HG03066 (cell line): ENCODE measurements around the gene IMPG1.
A peak's percentile ranks its signal among the peaks of the same experiment; 100 is the strongest.
"Not testable (repeated sequence)": the region's sequence is repeated elsewhere in the genome, so short reads cannot be mapped to it uniquely, and the experiment has no call there.

Experiments used
- ATAC-seq: cut with Tn5 transposase; IDR thresholded peaks from one replicate; pipeline ENCODE4 v1.9.1; 2021; ENCODE audit warnings: low read depth; ENCODE audit not compliant: unreplicated experiment

IMPG1 gene

DNA sequence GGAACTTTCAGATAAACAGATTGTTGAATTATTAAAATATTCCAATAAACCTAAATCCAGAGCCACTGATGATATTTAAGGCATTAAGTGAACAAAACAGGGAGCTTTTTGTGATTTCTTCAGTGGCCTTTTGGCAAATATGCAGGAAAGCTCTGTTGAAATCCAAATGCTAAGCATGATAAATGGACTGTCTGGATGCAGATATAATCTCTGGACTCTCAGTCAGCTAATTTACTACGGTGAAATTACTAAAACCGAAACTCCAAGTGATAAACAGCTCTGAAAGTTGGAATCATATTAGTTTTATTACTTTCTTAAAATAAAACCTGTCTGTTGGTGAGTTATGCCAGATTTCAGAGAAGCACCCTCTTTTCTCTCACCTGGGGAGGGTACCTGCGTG lies 120.3 kb downstream of the IMPG1 start:
- no peak for ATAC-seq

DNA sequence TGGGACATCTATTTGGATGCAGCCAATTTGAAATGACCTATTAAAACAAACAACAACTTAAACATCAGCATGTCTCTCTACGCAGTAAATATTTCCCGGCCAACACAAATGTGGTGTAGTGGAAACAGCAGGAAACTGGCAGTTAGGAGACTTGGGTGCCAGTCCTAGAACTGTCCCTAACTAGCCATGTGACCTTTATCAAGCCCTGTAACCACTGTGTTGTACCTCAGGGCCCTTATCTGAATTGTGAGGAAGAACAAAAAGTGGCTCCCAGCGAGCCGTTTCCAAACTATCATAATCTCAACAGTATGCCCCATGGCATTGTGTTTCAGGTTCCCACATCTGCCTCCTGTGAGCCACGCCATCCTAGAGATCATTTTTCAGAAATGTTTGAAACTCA lies 124.5 kb downstream of the IMPG1 start:
- ATAC-seq, result no peak

DNA sequence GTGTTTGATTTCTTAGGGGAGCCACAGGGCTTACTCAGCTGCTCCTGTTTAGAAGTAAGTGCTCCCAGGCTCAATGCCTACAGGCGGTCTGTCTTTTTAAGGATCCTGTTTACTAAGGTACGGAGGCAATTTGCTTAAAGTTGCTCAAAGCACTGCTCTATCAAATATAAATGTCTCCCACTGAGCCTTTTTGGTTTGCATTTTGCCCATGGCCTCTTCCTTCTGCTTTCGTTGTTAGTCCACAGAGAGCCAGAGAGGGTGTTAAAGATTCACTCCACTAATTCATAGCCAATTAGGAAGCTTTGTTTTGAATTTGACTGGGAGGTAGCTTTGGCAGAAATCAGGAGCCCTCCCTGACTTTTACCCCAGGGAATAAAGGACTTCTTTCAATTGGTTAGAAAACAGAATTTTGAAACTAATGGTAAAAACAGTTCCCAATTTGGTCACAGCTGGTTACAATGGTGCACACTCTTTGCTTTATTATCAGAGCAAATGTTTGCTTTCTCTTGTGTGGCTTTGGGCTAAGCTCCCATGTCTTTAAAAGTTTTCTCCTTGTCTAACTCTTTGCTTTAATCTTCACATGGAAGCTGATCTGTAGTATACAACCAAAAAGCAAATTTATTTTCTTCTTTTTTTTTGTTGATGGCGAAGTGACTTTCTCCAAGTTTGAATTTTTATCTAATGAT lies 126.2 kb downstream of the IMPG1 start:
- ATAC-seq, result no peak

DNA sequence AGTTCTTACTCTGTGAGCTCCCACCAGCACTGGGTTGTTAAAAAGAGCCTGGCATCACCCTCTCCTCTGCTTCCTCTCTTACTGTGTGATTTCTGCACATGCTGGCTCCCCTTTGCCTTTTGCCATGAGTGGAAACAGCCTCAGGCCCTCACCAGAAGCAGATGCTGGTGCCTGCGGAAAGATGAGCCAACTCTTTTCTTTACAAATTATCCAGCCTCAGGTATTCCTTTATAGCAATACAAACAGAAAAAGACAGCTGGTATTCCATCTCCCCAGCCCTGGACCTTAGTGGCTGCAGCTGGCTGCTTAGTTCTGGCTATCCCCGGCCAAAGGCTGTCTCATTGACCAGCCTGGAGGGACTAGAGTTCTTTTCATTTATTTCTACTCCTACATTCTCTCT lies 129.1 kb downstream of the IMPG1 start:
- no peak for ATAC-seq

DNA sequence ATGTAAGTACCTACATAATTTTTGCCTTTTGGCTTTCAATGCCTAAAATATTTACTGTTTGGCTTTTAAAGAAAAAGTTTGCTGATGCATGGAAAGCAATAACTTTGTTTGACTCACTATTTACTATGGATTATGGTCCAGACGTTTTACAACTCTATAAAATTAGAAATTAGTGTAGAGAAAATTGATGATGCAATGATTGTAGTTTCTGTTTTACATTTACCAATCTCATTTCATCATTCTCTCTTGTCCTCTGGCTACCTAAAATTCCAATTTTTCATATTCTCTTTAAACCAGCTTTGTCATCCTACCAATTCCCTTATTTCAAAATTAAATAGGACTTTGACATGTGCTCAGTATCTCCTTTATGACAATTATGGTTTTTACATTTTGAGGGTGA lies 131.0 kb downstream of the IMPG1 start:
- ATAC-seq, result no peak

DNA sequence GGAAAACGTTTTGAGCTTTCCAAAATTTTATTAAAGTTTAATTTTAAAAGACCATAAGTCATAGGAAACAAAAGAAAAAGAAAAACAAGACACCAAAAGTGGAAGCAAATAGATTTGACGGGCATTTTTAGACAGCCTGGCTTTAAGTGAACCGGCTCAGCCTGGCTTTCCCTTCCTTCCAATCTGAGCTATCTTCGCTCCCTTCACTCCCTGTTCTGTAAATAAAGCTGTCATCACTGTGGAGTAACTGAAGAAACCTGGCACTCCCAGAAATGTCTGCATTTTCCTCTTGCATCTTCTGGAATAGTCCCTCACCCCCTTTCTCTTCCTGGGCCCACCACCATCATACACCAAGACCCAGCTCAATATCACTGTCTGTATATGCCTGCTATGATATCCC lies 131.9 kb downstream of the IMPG1 start:
- no peak for ATAC-seq

DNA sequence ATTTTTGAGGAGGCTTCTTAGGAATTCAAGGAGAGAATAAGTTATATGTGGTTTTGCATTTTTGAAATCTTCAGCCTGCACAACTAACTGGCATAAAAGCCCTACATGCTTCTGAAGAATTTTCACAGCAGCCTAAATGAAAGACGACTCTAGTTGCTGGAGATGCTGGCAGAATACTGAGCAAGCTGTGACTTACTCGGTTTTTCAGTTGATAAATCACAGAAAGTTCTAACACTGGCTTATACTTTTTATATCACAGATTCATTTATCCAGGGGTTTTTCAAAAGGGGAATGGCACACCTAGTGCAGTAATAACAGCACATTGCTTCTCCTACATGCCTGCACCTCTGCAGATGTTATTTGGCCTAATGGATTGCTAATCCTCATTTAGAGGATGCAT lies 134.6 kb downstream of the IMPG1 start:
- no peak for ATAC-seq

DNA sequence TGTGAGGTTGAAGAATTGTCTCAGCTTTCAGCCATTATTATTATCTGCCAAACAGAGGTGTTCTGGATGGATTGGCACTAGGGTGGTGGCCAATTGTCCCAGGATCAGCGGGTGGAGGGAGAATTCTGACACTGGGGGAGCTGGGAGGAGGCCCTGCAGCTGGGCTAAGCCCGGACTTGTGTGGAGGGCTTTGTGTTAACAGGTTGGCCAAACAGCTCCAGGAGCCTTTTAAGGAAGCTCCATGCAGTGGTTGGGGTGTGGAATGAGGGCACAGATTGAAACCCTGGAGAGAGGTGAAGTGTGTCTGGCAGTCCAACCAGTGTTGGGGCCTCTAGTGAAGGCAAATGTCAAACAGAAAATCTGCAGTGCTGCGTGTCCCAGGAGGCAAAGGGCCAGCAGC lies 135.8 kb downstream of the IMPG1 start:
- ATAC-seq, result no peak

DNA sequence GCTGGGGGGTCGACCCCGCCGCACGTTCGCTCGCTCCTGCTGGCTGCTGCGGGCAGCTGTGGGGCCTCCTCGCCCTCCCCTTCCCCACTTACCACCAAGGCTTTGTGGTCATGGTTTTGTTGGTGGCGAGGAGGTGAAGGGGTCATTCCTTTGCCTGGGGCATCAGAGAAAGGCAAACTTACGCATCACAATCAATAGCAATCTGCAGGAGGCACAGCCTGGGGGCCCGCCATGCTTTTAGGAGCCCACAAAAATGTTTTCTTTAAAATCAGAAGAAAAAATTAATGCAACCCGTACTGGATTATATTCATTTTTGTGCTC lies 137.0 kb downstream of the IMPG1 start:
- peak; percentile 1 for ATAC-seq

DNA sequence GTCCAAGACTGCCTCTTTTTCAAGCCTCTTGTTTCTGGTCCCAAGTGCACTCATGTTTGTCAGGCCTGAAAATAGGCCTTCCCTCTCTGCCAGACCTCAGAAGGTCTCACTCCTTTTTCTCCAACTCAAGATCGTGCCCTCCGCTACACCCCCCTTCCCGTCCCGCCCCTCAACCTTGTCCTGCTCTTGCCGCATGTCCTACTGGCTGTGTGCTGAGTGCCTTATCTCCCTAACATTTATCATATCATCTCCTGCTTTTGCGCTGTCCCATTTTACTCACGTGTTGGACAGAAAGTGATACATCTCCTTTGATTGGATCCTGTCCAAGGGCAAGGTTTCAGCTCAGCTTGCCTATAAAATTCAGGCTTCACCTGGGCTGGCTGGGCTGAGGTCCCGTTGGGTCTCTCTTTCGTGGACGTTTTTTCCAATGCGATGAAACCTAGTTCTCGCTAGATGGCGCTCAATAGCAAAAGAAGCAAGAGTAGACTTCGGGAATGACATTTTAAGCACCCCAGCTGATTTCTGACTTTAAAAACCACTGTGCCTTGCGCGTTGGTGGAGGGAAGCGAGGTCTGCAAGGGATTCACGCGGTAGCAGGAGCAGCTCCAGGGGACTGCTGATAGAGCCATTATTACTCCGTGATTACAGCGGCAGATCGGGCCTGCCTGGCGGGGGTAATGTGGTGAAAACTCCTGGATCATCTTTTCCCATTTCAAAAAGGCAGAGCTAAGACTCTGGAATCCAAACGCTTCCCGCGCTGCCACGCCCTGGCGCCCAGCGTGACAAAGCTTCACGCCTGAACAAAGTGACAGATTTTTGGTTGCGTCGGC lies 137.6 kb downstream of the IMPG1 start:
- peak; percentile 68 for ATAC-seq

DNA sequence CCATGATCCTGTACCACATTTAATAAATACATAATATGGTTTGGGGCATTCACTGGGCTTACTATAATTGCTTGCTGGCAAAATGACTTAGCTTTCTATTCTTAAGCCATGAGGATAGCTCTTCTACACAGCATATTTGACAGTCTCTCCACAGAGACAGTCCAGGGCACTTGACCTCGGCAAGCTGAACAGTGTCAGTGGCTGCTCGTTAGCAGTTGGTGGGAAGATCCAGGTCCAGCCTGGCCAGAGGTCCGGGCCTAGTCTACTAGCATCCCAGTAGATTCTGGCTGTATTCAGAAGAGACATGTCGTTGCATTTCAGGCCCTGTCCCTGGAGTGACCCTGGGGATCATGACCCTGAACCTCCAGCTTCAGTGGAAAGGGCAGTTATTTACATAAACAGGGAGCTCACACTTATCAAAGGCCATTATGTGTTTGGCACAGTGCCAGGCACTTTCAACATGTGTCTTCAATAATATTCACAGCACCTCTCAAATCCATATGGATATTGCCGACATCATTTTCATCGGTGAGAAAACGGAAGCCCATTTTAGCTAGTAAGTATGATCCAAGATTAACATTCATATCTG lies 139.0 kb downstream of the IMPG1 start:
- no peak for ATAC-seq

DNA sequence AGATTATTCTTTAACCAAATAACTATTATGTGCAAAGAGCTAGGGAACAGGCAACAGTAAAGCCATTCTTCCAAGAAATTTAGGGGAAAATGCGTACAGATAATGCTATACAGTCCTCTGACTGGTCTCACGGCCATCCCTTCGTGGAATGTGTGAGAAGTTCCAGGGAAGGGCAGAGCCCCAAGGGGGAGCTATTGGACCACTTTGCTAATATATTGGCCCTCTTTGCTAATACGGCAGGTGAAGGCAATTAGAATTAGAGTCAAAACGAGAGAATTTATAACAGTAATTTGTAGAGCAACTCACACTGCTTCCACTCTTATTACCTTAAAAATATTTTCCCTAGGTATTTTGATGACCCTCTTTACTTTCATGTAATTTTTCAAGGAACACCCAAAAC lies 140.4 kb downstream of the IMPG1 start:
- ATAC-seq, result no peak

DNA sequence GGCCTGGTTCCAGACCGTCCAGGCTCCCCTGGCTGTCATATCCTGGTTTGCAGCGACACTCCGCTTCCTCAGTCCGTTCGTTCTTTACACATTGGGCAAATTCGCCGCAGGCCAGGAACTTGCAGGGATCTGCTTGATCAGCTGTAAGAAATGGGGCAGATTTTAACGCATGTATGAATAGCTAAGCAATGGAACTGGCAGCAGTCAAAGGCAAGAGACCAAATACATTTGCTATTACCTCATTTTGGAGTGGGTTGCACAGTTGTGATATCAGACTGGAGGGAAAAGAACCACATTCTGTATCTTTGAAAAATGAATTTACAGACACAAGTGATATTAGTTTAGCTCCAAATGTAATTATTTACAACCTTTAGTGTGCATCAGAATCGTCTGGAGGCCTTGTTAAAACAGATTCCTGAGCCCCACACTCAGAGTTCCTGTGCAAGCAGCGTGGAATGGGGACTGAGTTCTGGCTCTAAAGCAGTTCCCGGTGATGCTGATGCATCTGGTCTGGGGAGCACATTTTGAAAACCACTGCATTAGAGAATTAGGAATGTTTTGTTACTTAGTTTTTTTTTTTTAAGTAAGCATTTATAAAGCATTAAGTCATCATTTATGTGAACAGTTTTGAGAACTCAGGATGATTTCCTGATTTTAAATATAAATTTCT lies 141.3 kb downstream of the IMPG1 start:
- no peak for ATAC-seq

DNA sequence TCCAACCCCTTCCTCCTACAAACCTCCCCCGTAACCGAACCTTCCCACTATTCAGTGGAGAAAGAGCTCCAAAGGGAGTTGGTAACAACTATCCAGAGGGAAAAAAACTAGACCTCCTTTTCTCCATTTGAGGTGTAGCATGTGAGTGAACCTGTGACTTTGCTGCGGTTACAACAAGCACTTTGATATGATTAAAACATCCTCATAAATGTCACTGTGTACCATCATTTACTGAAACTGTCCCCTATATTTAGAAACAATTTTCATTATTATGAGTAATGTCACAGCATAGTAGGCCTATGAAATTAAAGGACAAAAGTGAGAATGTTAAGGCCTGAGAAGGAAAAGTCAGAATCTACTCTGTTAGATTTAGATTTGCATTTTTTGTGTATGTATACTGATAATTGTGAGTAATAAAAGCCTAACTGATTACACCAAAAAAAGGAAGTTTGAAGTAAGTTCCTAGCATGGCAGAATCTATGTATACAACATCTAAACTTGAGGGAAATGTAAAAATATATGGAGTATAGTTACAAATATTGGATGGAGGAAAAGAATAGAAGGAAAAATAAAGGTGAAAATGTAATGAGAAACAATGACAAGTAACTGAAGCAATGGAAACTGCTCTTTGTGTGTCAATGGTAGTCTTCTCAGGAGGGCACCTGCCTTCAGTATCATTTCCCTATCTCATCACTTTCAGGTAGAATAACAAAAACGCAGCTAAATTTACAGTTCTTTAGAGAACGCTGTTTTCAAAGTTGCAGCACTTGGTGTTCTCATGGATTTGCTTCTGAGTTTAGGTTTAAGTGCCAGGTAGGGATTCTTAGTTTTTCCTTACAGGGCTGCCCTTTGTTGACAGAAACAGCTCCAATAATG lies 145.9 kb downstream of the IMPG1 start:
- ATAC-seq, result peak; percentile 81

DNA sequence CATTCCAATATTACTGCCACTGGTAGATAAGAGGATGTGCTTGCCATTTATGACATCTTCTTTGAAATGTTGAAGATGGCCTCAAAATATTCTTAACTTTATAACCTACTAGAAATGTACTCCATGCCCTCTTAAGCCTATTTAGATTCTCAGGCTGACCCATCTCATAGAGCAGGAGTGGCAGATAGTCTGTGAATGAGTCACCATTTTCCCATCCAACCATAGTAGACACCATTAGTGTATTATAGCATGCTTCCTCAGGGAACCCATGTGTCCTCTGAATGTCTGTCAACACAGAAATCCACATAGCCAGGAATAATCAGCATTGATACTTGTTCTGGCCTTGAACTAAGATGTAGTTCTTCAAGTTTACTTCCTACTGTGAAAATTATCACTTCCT lies 150.2 kb downstream of the IMPG1 start:
- ATAC-seq, result no peak

DNA sequence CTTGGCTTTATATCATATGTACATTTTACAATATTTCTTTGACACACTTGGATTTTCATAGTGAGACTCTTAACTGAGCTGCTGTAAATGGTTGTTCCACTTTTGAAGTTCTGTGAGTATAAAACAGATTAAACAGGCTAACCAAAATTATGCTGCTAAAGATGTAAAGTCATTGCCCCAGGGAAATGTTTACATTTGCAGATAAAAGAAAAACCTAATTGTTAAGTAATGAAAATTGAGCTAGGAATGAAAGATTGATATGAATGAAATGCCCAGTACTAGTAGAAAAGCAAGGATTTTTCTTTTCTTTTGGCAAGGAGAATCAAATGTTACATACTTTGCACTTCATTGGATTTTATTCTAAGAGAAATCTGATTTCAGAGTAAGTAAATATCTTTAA lies 159.4 kb downstream of the IMPG1 start:
- no peak for ATAC-seq

DNA sequence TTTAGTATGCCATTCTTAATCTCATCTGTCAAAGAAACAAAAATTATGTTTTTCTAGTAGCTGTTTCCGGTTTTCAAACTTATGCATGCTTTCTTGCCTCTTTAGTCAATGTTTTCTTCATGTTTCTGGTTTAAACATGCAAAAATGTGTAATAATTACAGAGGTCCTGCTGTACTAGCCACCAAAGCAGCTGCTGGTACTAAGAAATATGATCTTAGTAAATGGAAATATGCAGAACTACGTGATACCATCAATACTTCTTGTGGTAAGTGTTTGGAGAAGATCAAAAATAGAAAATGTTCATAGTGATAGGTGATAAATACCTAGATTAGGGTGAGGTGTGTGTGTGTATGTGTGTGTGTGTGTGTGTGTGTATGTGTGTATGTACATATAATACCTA lies 165.0 kb downstream of the IMPG1 start:
- no peak for ATAC-seq

DNA sequence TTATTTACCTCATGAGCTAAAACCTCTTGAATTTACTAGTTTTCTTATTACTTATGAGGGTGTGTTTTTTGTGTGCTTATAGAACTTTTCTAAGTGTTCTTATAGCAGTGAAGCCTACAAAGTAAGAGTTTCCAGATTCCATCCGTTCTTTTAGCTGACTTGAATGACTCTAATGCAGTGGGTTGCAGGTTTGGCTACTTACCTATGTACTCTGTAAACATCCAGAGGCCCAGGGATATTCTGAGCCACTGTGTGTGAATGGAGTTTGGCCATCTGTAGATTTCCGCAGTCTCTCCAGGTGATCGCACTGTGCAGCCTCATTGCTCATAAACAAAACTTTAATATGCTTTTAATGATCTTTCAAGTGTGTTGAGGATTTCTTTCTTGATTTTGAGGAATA lies 165.6 kb downstream of the IMPG1 start:
- ATAC-seq, result no peak

DNA sequence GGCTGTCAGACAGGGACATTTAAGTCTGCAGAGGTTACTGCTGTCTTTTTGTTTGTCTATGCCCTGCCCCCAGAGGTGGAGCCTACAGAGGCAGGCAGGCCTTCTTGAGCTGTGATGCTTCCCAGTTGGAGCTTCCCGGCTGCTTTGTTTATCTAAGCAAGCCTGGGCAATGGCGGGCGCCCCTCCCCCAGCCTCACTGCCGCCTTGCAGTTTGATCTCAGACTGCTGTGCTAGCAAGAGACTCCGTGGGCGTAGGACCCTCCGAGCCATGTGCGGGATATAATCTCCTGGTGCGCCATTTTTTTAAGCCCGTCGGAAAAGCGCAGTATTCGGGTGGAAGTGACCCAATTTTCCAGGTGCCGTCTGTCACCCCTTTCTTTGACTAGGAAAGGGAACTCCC lies 167.3 kb downstream of the IMPG1 start:
- not testable (repeated sequence) for ATAC-seq

DNA sequence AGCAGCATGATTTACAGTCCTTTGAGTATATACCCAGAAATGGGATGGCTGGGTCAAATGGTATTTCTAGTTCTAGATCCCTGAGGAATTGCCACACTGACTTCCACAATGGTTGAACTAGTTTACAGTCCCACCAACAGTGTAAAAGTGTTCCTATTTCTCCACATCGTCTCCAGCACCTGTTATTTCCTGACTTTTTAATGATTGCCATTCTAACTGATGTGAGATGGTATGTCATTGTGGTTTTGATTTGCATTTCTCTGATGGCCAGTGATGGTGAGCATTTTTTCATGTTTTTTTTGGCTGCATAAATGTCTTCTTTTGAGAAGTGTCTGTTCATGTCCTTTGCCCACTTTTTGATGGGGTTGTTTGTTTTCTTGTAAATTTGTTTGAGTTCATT lies 172.2 kb downstream of the IMPG1 start:
- not testable (repeated sequence) for ATAC-seq

DNA sequence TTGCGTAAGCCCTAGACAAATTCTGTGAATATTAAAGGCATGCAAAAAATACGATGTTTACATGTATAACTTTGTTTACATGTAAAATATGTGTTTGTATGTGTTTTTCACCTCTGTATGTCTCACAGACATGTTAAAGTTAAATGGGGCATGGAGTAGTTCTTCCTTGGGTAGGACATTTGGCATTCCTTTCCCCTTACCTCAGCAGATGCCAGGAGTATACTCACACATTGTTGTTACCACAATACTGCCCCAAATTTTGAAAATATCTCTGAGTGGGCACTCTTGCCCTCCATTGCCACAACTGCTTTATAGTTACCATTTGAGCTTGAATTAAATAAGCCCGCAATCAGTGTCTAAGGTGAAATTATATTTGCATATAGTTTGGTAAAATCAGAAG lies 175.9 kb downstream of the IMPG1 start:
- no peak for ATAC-seq
